Ovary (tissue), 9 donors: ENCODE data around the gene GNAI1. TPM values are rescaled to one million over a fixed set of nuclear protein-coding genes. Genes with fewer than 3 reads are reported as not detected.

Experiments used
- DNase-seq, 5 donors: peaks; one replicate each; pipeline ENCODE4 v3.0.0-alpha.2; 2019 to 2020
- H3K27ac ChIP-seq, 2 donors: fragments of 200-600 bp; one replicate each; pipeline versions ENCODE4 v1.5.1 to v1.8.0; 2019 to 2022
- H3K27me3 ChIP-seq: fragments of 200-600 bp; one replicate; pipeline ENCODE4 v1.8.0; 2022
- H3K36me3 ChIP-seq: fragments of 200-600 bp; sonication (generic); one replicate; pipeline ENCODE4 v1.5.1; 2019
- H3K4me1 ChIP-seq: one replicate; pipeline ENCODE4 v1.8.1; 2013; ENCODE audit warnings: mild to moderate bottlenecking, moderate library complexity; ENCODE audit not compliant: insufficient read depth
- H3K4me3 ChIP-seq: fragments of 200-600 bp; sonication (generic); one replicate; pipeline ENCODE4 v1.5.1; 2017
- H3K9me3 ChIP-seq, 2 donors: fragments of 200-600 bp in 1 of 2; sonication (generic) in 1 of 2; one replicate each; pipeline versions ENCODE4 v1.5.1 to v1.8.1; 2013 to 2019; ENCODE audit warnings: mild to moderate bottlenecking in 1 of 2, moderate library complexity in 1 of 2
- CTCF ChIP-seq, 3 donors: fragments of 450-650 bp in 2 of 3; fragments of 200-600 bp in 1 of 3; IDR thresholded peaks; one replicate each; pipeline versions ENCODE4 v1.5.1 to v1.8.0; 2016 to 2022; ENCODE audit warnings: antibody characterized with exemption in 3 of 3, mild to moderate bottlenecking in 1 of 3
- EP300 ChIP-seq: sonication (generic); formaldehyde crosslinking; IDR thresholded peaks from one replicate; pipeline ENCODE4 v1.6.1; 2017; ENCODE audit warnings: antibody characterized with exemption
- POLR2A ChIP-seq: fragments of 450-650 bp; IDR thresholded peaks from one replicate; pipeline ENCODE4 v1.6.1; 2017; ENCODE audit warnings: antibody characterized with exemption, mild to moderate bottlenecking, moderate library complexity
- WGBS, 3 donors: extraction: QIAGEN DNeasy Blood & Tissue Kit in 1 of 3; methylation state at CpG; one replicate each; pipeline versions ENCODE4 v1.1.5 to v1.1.7; 2013 to 2017; 5-methylcytosine and 5-hydroxymethylcytosine counted together
- intact Hi-C, 4 donors: fragments of 100-400 bp; cut with DNase I; formaldehyde crosslinking; loops; one replicate each; pipeline versions ENCODE4 v1.11.0 to v1.15.1; 2022 to 2023
- polyA plus RNA-seq, 2 donors: library from polyadenylated mRNA; stranded (reverse); fragments of 200-250 nt in 1 of 2; fragments of 350-450 nt in 1 of 2; fragmentation: Illumina TruSeq in 1 of 2; extraction: RNeasy Lipid Tissue Mini Kit (QIAGEN cat#74804) in 1 of 2; gene quantifications; one replicate each; pipeline ENCODE4 v1.2.3, GENCODE V29; 2013 to 2014
- small RNA-seq: library from RNA; depleted of rRNA; stranded (forward); fragments of <200 nt; gene quantifications from one replicate; pipeline ENCODE3, GENCODE V24; 2016
- total RNA-seq, 7 donors: library from RNA; depleted of rRNA in 2 of 7; stranded (reverse); fragments of >200 nt in 2 of 7; fragmentation: NEBNext Ultra II Directional in 3 of 7; extraction: Animal tissue kit (Norgen Biotek cat#: 25700) in 3 of 7; gene quantifications; one replicate each; pipeline versions ENCODE4 v1.1.0 to v1.2.4, GENCODE V29; 2016 to 2023
- donor health status: DM: no; HTN: no; CAD: no; lungs with moderate emphysema.
- donor health status: DM: no; HTN: no; CAD: no.
- donor health status: Bipolar disorder and iron deficiency.
- donor health status: DM: yes; HTN: yes; CAD: no.
- donor health status: DM: no; HTN: no; CAD: no.
- donor health status: DM: yes; HTN: yes; CAD: no.

GNAI1 gene
- total and polyA plus RNA-seq, 9 donors, result 14.9 to 51.0 (median 34.6) TPM

GRCh38 chr7:80275192-80275605 is 140.6 kb downstream of the GNAI1 start:
- no peak overlapping the region for H3K4me3 ChIP-seq
- TF ChIP-seq EP300 (no peak), POLR2A (no peak), CTCF (IDR thresholded peaks at IDR 0.05) (no peak)
- DNase-seq, result no peak
- H3K27ac ChIP-seq, result no peak overlapping the region
- H3K27me3 ChIP-seq, result no peaks in the 10 kb centered on the region
- 54 to 70% (median 68%) methylated on average over 1 of the region's 1 CpG for WGBS, 3 donors
- no peaks in the 10 kb centered on the region for H3K9me3 ChIP-seq
- intact Hi-C loops, result no loop called here
- H3K36me3 ChIP-seq, result no peaks in the 10 kb centered on the region
- H3K4me1 ChIP-seq, result peaks cover 2% of the 10 kb centered on the region

Small RNA genes lying within 50 kb of the gene (small RNA-seq; reads per million reads assigned to genes)
- gene RN7SL869P, result not detected
